8988T (cell line): Measurements from ENCODE around the gene TC2N.
A peak's percentile ranks its signal among the peaks of the same experiment; 100 is the strongest.
"Not testable (repeated sequence)": the region's sequence is repeated elsewhere in the genome, so short reads cannot be mapped to it uniquely, and the experiment has no call there.

Experiments used
- DNase-seq: peaks from one replicate; pipeline ENCODE4 v3.0.0; 2011

TC2N gene

GRCh38 chr14:91866511-91867295, 633 bp downstream of the TC2N start:
- no peak for DNase-seq

DNA sequence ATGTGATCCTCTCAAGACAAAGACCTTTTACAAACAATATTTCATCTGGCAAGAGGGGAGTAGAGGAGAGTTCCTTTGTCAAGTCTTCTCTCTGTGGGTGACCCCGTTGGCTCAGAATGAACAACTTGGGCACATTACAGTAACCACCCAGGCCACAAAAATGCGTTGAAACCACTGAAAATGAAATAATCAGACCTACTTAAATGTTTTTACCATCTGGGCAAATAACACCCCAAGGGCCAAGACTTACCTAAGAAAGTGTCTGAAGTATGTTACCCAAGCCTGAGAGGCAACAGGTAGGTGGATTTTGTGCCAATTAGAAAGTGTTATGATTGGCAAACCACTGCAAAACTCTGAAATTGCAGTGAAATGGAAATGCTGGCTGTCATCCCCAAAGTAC, 1.3 kb downstream of the TC2N start:
- DNase-seq = no peak

- DNase-seq = no peak
These were observed 4.9 kb downstream of the TC2N start for GRCh38 chr14:91862417-91862816.

GRCh38 chr14:91861091-91861490, 6.2 kb downstream of the TC2N start:
- DNase-seq = no peak

- DNase-seq = no peak
These were observed 7.1 kb downstream of the TC2N start for GRCh38 chr14:91860238-91860637.

- no peak for DNase-seq
These were observed 8.6 kb downstream of the TC2N start for GRCh38 chr14:91858536-91859275.

DNA sequence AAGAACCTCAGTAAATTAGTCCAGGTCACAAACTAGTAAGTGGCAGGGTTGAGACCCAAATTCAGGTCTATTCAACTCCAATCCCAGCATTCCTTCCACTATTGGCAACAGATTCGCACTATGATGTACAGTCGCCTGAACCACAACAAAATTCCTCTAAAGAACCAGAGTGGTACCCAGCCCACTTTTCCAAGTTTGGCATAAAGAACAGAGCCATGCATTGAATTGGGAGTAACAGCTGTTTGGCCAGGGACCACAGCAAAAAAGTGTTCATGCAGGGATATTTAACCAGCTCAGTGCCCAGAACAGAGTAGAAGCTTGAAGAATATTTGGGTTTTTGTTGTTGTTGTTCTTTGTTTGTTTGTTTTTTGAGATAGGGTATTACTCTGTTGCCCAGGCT, 9.7 kb downstream of the TC2N start:
- DNase-seq = no peak

DNA sequence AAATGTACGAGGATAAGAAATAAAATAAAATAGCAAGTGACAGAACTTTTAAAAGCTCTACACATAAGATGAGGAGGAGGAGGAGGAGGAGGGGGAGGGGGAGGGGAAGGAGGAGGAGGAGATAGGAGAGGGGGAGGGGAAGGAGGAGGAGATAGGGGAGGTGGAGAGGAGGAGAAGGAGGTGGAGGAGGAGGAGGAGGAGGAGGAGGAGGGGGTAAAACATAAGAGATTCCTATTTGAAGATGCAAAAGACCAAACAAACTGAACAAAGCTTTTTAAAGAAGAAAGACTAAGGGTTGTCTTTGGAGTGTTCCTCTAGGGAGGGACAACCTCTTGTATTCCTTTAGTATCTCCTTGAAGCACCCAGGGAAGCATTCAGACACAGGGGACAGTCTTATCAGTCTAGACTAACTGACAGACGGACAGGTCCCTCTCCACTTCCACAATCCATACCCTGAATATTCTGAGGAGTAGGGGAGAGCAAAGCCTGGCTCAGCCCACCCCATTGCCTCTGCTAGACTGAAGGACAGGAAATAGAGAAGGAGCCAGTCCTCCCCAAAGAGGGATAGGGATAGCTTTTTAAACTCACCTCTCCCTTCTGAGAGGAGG, 12.9 kb downstream of the TC2N start:
- DNase-seq = no peak

DNA sequence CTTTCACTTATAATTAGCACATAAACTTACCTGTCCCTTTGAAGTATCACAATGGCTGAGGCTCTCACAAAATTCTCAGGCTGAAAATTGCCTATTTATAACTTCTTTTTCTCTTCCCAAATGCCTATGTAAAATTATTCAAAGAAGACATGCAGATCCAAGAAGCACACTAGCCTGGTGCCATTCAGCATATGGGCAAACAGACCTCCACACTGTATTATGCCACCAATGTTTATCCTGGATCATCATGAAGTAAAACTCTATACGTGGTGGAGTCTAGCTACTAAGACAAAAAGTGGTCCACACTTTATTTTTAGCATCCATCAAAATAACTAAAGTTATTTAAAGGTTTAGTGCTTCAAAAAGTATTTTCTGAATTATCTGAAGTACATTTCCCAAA, 15.8 kb downstream of the TC2N start:
- DNase-seq = no peak

DNA sequence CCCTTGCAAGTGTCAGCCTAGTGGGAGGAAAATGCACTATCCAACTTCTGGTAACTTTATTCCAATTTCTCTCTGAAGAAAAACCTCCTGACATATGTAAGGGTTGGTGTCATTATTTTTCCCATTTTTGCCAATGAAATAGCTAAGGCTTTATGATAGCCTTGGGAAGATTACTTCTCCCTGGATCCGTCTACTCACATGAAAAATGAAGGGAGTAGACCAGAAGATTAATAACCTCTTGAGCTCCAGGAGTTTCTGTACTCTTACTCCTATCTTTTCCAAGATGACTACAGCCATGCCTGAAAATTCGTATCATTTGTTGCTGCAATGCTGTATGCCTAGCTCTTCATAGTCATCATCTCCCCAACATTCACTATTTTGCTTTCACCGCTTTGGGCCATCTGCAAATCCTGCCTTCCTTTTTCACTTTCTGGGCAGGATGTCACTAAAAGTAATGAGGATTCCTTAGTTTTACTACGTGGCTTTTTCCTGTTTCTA, 18.8 kb downstream of the TC2N start:
- no peak for DNase-seq

DNA sequence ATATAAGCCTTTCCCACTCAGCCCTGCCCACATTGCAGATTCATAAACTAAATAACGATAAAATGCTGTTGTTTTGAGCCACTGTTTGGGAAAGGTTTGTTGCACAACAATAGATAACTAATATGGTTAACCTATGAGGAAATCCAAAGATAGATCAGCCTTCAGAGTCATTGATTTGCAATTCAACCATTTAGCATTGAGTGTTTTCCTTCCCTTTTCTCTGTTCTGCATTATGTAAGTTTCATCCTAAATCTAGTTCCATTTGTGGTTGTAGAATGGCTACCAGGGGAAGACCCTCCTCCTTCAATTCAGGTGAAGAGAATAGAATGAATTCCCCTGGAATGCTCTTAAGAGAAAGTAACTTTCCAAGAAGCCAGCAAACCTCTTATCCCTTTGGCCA, 19.6 kb downstream of the TC2N start:
- no peak for DNase-seq

DNA sequence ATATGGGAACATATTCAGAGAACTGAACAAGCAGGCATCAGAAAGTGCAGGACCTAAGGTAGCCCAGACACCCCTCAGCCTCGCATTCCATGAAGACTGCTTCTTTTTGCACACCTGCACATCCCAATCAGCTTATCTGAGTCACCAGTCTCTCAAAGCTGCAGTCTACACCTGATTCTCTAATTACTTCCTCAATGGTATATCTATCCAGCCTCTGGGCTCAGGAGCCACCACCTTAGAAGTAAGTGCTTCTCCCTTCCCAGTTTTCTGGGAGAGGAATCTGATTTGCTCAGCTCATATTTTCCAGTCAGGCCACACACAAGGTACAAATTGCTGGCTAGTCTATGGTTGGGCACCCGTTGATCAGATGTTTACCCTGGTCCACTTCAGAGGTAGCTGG, 21.7 kb downstream of the TC2N start:
- DNase-seq = no peak

- not testable (repeated sequence) for DNase-seq
These were observed 22.3 kb downstream of the TC2N start for GRCh38 chr14:91845056-91845455.

GRCh38 chr14:91844029-91844428, 23.3 kb downstream of the TC2N start:
- DNase-seq = no peak

DNA sequence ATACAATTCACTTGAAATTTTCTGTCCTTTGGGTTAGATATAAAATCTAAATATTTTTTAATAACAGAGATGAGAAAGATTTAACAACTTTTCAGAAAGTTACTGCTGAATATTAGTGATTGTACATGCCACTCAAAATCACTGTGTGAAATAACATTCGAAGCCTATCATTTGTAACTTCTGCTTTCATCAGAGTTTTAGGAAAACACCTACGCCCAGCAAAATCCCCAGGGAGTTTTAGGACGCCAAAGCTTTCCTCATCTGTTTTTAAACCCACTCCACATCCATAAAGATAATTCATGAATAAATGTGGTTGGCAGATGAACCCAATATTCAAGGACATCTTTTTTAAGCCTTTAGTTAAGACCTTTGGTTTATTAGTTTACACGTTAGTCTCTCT, 23.9 kb downstream of the TC2N start:
- no peak for DNase-seq

- no peak for DNase-seq
These were observed 26.3 kb downstream of the TC2N start for GRCh38 chr14:91841065-91841464.

GRCh38 chr14:91839749-91840148, 27.6 kb downstream of the TC2N start:
- DNase-seq = no peak

DNA sequence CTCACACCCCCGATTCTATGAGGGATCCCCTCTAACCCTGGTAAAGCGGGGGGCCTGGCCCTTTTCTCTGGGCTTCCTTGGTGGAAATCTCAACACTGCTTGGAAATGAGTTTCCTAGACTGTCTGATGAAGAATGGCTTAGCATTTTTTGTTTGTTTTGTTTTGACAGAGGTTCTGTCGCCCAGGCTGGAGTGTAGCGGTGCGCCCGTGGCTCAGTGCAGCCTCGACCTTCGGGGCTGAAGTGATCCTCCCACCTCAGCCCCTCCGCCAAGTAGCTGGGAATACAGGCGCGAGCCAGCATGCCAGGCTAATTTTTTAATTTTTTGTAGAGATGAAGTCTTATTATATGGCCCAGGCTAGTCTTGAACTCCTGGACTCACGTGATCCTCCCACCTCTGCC, 30.3 kb downstream of the TC2N start:
- no peak for DNase-seq

- DNase-seq = peak; percentile 49
These were observed 31.2 kb downstream of the TC2N start for GRCh38 chr14:91835920-91836843.

- no peak for DNase-seq
These were observed 32.0 kb downstream of the TC2N start for GRCh38 chr14:91835197-91835919.

DNA sequence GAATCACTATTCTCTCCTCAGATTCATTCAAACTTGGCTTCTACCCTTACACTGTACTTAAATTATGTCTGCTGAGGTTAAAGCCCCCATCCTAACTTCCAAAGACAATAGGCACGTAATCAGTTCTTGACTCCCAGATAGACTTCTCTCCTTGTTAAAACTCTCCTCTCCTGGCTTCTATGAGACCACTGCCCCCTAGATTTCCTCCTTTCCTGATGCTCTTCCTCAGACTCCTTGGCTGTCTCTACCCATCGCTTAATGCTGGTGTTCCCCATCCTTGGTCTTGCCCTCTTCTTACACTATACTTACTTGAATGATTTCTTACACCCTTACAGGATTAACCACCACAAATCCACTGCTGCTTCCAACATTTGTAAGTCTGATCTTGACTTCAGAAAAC, 32.8 kb downstream of the TC2N start:
- DNase-seq = no peak

GRCh38 chr14:91831337-91831736, 36.0 kb downstream of the TC2N start:
- DNase-seq = no peak
